Bronchial epithelial cell (primary cell): Measurements from ENCODE around the gene CABLES2. TPM values are rescaled to one million over a fixed set of nuclear protein-coding genes. Genes with fewer than 3 reads are reported as not detected.

Experiments
- DNase-seq: peaks from one replicate; pipeline ENCODE4 v3.0.0-alpha.2; 2010; ENCODE audit warnings: low read depth
- FAIRE-seq: peaks from 2 replicates; lab custom pipeline; 2011; peaks lifted over from hg19 to GRCh38; lab: Jason Lieb, UNC
- H3K27me3 ChIP-seq: 2 replicates; pipeline ENCODE4 v1.5.1; 2011; ENCODE audit warnings: low read length; ENCODE audit not compliant: control insufficient read depth, insufficient read depth
- H3K36me3 ChIP-seq: 2 replicates; pipeline ENCODE4 v1.5.1; 2011; ENCODE audit warnings: low read length; ENCODE audit not compliant: control insufficient read depth, insufficient read depth
- H3K4me3 ChIP-seq: 2 replicates; pipeline ENCODE4 v1.5.1; 2011; ENCODE audit warnings: mild to moderate bottlenecking, low read depth, low read length, control low read depth
- total RNA-seq: library from RNA; depleted of rRNA; stranded (reverse); fragments of >200 nt; gene quantifications from 2 replicates; pipeline ENCODE4 v1.2.1, GENCODE V29; 2014
- TF ChIP-seq, protein P1 (sequence below): IDR thresholded peaks from 2 replicates; pipeline ENCODE4 v1.5.1; 2011; ENCODE audit warnings: mild to moderate bottlenecking, moderate library complexity, low read length, control low read depth, inconsistent platforms; ENCODE audit not compliant: insufficient read depth, severe bottlenecking

CABLES2 gene
- total RNA-seq, 1 donor from 2014 or later = 1.3 TPM

DNA sequence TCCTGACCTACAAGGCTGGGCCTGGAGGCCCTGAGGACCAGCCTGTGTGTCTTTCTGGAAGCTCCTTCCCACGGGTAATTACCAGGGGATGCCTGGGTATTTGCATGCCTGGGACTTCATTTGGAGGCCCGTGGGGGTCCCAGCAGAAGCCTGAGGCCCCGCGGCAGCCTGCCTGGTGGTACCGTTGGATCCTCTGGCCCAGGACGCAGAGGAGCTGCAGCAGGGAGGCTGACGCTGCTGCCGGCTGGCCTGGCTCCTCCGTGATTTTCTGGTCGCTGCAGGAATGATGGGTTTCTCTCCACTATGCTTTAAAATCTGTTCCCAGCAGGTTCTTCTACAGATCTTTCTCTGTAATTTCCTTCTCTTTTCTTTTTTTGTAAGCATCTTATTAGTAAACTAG lies 6.5 kb downstream of the CABLES2 start:
- DNase-seq (no peak), FAIRE-seq (no peak)
- TF ChIP-seq, protein P1, sequence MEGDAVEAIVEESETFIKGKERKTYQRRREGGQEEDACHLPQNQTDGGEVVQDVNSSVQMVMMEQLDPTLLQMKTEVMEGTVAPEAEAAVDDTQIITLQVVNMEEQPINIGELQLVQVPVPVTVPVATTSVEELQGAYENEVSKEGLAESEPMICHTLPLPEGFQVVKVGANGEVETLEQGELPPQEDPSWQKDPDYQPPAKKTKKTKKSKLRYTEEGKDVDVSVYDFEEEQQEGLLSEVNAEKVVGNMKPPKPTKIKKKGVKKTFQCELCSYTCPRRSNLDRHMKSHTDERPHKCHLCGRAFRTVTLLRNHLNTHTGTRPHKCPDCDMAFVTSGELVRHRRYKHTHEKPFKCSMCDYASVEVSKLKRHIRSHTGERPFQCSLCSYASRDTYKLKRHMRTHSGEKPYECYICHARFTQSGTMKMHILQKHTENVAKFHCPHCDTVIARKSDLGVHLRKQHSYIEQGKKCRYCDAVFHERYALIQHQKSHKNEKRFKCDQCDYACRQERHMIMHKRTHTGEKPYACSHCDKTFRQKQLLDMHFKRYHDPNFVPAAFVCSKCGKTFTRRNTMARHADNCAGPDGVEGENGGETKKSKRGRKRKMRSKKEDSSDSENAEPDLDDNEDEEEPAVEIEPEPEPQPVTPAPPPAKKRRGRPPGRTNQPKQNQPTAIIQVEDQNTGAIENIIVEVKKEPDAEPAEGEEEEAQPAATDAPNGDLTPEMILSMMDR = no peak
- Histone ChIP-seq H3K27me3 (no peaks in the 10 kb centered on the region), H3K4me3 (no peak overlapping the region), H3K36me3 (no peaks in the 10 kb centered on the region)

DNA sequence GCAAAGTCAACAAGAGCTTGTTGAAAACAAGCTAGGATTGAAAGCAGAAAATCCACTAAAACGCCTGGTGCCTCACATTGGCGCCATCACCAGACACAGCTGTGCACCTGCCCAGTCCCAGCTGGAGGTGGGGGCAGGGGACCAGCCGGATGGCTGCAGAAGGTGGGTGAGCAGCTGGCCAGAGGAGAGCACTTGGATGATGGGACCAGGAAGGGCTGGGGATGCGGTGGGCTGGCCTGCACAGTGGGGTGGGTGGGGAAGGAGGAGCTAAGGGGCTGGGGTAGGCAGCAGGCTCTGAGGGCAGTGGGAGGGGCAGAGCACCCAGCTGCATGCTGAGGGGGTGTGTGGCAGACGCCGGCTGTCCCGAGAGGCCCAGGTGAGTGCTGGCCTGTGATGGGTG lies 7.1 kb downstream of the CABLES2 start:
- TF ChIP-seq, protein P1 = no peak
- no peaks in the 10 kb centered on the region for H3K27me3 ChIP-seq
- DNase-seq (no peak), FAIRE-seq (no peak)
- no peaks in the 10 kb centered on the region for H3K36me3 ChIP-seq
- no peak overlapping the region for H3K4me3 ChIP-seq

DNA sequence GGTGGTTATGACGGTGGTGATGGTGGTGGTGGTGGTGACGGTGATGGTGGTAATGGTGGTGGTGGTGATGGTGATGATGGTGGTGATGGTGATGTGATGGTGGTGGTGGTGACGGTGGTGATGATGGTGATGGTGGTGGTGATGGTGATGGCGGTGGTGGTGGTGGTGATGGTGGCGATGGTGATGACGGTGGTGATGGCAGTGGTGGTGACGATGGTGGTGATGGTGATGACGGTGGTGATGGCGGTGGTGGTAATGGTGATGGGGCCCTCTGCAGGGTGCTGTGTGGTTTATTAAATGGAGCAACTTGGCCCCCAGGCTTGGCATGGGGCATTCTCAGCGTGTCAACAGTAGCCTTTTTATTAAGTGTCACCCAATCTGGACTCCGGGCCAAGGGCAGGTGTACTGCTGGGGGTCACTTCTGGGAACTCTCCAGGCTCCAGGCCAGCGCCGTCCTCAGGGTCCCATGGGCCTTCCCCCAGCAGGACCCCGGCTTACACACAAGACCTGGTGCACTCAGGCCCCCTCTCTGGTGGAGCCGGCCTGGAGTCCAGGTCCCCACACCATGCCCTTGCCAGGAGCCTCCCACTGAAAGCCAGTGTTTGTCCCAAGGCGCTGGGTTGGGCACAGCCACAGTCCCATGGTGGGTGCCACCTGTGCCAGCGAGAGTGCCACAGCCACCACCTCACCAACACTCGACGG lies 8.8 kb downstream of the CABLES2 start:
- H3K27me3 ChIP-seq = no peaks in the 10 kb centered on the region
- TF ChIP-seq, protein P1 = no peak
- H3K4me3 ChIP-seq = no peak overlapping the region
- H3K36me3 ChIP-seq = no peaks in the 10 kb centered on the region
- no peak for DNase-seq
- FAIRE-seq = no peak

DNA sequence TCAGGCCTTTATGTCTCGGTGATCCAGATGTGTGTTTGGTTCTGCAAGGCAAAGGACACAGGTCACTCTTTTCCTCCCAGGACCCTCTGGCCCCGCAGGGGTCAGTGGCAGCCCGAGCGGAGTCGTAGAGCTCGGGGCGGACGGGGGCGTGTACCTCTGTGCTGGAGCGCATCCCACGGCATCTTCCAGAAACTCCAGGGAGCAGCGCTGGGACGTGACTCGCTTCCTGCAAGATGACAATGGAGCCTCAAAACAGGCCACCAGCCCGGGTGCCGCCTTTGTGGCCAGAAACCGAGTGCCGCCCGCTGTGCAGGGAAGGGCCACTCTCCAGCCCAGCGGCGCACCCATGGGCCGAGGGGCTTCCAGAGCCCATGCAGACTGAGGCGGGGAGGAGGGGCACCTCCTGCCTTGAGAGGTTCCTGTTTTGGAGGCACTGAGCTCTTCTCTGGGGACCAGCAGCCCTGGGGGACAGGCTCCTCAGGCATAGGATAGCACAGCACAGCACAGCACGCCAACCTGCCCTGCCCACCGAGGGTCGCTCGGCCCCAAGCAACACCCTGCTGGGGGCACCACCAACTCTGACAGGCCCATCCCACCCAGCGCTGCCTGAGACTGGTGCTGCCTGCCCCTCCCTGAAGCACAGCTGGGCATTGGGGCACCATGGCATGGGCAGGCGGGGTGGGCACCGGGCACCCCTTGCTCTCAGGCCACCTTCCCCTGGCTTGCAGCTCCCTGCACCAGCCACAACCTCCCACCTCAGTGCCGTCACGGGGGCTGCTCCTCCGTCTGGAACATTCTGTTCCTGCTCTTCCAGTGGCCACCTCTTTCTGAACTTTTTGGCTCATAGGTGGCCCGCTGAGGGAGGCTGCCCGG lies 10.5 kb downstream of the CABLES2 start:
- H3K4me3 ChIP-seq = no peak overlapping the region
- no peaks in the 10 kb centered on the region for H3K27me3 ChIP-seq
- FAIRE-seq = no peak
- no peaks in the 10 kb centered on the region for H3K36me3 ChIP-seq
- no peak for DNase-seq
- TF ChIP-seq, protein P1 = no peak

DNA sequence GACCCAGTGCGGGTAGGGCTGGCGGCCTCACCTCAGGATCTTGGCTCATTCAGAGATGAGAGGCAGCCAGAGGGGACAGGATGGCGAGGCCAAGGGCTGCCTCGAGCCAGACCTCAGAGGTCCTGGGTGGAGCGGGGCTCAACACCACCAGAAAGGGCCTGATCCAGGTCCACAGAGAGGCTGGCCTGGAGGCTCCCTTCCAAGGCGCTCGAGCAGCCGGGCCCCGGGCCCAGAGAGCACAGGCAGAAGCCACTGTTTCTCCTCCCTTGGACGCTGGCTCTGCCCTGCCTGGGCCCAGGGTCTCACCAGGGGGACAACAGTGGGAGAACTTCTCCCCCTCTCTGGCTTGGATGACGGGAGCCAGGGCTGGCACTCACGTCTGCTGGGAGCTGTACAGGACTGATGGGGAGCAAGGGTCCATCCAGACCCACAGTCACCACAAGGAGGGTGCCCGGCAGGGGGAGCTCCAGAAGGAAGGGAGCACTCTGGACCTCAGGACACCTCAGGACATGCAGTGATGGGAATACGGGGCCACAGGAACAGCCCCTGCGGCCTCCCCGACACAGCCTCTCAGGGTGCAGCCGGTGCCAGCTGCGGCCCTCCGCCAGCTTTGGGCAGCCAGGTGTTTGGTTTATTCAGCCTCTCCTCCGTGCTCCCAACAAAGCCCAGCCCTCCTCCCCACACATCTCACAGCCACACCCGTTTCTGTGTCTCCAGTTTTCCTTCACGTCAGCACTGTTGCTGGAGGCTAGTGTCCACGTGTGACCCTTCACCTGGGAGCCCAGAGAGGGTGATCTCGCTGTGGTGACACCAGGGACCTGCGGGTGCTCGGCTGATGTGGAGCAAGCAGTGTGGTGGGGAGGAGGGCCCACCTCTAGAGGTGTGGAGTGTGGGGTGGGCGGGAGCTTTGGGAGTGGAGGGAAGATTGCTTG lies 11.5 kb downstream of the CABLES2 start:
- DNase-seq = no peak
- no peak for FAIRE-seq
- Histone ChIP-seq H3K36me3 (peaks cover 2% of the 10 kb centered on the region), H3K27me3 (no peaks in the 10 kb centered on the region), H3K4me3 (no peak overlapping the region)
- TF ChIP-seq, protein P1 = no peak
